Smooth muscle cell (in vitro differentiated cells): ENCODE measurements around the gene RASSF9. TPM values are rescaled to one million over a fixed set of nuclear protein-coding genes. Genes with fewer than 3 reads are reported as not detected.

Experiments
- DNase-seq: peaks from one replicate; lab custom pipeline; 2025; ENCODE audit not compliant: unreplicated experiment; lab: John Stamatoyannopoulos, UW
- H2AFZ ChIP-seq: fragments of 200-600 bp; sonication (generic); 2 replicates; pipeline ENCODE4 v1.6.0; 2016; ENCODE audit warnings: antibody characterized with exemption, low read depth, mild to moderate bottlenecking
- H3F3A ChIP-seq: fragments of 200-600 bp; sonication (generic); 2 replicates; pipeline ENCODE4 v1.6.0; 2017; ENCODE audit warnings: antibody characterized with exemption, low read depth
- H3K27ac ChIP-seq: fragments of 200-600 bp; sonication (generic); 2 replicates; pipeline ENCODE4 v1.5.1; 2016; ENCODE audit warnings: low read depth, mild to moderate bottlenecking
- H3K27me3 ChIP-seq: fragments of 200-600 bp; sonication (generic); 2 replicates; pipeline ENCODE4 v1.6.1; 2016; ENCODE audit warnings: low read depth, mild to moderate bottlenecking
- H3K36me3 ChIP-seq: fragments of 200-600 bp; sonication (generic); 2 replicates; pipeline ENCODE4 v1.5.1; 2016; ENCODE audit warnings: low read depth
- H3K4me1 ChIP-seq: fragments of 200-600 bp; sonication (generic); 2 replicates; pipeline ENCODE4 v1.5.1; 2016; ENCODE audit warnings: low read depth
- H3K4me2 ChIP-seq: fragments of 200-600 bp; sonication (generic); 2 replicates; pipeline ENCODE4 v1.6.0; 2016; ENCODE audit warnings: mild to moderate bottlenecking
- H3K4me3 ChIP-seq: fragments of 200-600 bp; sonication (generic); 2 replicates; pipeline ENCODE4 v1.5.1; 2016; ENCODE audit warnings: mild to moderate bottlenecking
- H3K79me2 ChIP-seq: fragments of 200-600 bp; sonication (generic); 2 replicates; pipeline ENCODE4 v1.6.0; 2016; ENCODE audit warnings: low read depth, mild to moderate bottlenecking
- H3K9ac ChIP-seq: fragments of 200-600 bp; sonication (generic); 2 replicates; pipeline ENCODE4 v1.6.0; 2016; ENCODE audit warnings: low read depth
- H3K9me3 ChIP-seq: fragments of 200-600 bp; sonication (generic); replicated peaks from 2 replicates; pipeline ENCODE4 v1.5.1; 2016; ENCODE audit warnings: low read depth
- H4K20me1 ChIP-seq: fragments of 200-600 bp; sonication (generic); 2 replicates; pipeline ENCODE4 v1.6.0; 2016; ENCODE audit warnings: low read depth
- CTCF ChIP-seq: fragments of 200-600 bp; sonication (generic); IDR thresholded peaks from 2 replicates; pipeline ENCODE4 v1.5.1; 2017; ENCODE audit warnings: borderline replicate concordance, mild to moderate bottlenecking, antibody characterized with exemption; ENCODE audit not compliant: insufficient read depth, poor library complexity, severe bottlenecking
- WGBS: methylation state at CpG from one replicate; pipeline ENCODE4 v1.1.7; 2016; ENCODE audit warnings: low lambda C conversion rate; 5-methylcytosine and 5-hydroxymethylcytosine counted together
- polyA plus RNA-seq: library from polyadenylated mRNA; unstranded; fragments of >200 nt; fragmentation: Nextera tagmentation; extraction: Ambion mirVana; gene quantifications from 2 replicates; pipeline ENCODE4 v1.2.1, GENCODE V29; 2016
- total RNA-seq: library from RNA; depleted of rRNA; stranded (reverse); fragments of >200 nt; gene quantifications from 2 replicates; pipeline ENCODE4 v1.2.3, GENCODE V29; 2014

RASSF9 gene
- total and polyA plus RNA-seq, 2 experiments from 2014 or later: 0.16 to 0.31 TPM

- no peak for TF ChIP-seq CTCF
- H3K9ac ChIP-seq: no peak overlapping the region
- no peaks in the 10 kb centered on the region for H3K27me3 ChIP-seq
- DNase-seq: no peak
- H3K4me3 ChIP-seq: no peak overlapping the region
- H3F3A ChIP-seq: no peaks in the 10 kb centered on the region
- H2AFZ ChIP-seq: no peak overlapping the region
- no peaks in the 10 kb centered on the region for H3K79me2 ChIP-seq
- no peaks in the 10 kb centered on the region for H3K4me1 ChIP-seq
- H3K36me3 ChIP-seq: no peaks in the 10 kb centered on the region
- H3K27ac ChIP-seq: no peak overlapping the region
- no peaks in the 10 kb centered on the region for H3K9me3 ChIP-seq
- no peak overlapping the region for H3K4me2 ChIP-seq
- H4K20me1 ChIP-seq: no peaks in the 10 kb centered on the region
Observed at GRCh38 chr12:85825746-85826145, 10.5 kb downstream of the RASSF9 start.

- Histone ChIP-seq H3K27ac (no peak overlapping the region), H3K79me2 (no peaks in the 10 kb centered on the region), H3K27me3 (no peaks in the 10 kb centered on the region), H3K4me1 (no peaks in the 10 kb centered on the region), H3F3A (no peaks in the 10 kb centered on the region), H3K9me3 (no peaks in the 10 kb centered on the region), H3K4me3 (no peak overlapping the region), H2AFZ (no peak overlapping the region), H3K36me3 (no peaks in the 10 kb centered on the region), H4K20me1 (no peaks in the 10 kb centered on the region), H3K9ac (no peak overlapping the region), H3K4me2 (no peak overlapping the region)
- no peak for DNase-seq
- WGBS: 75% methylated on average over 4 of the region's 4 CpGs
- no peak for TF ChIP-seq CTCF
Observed at GRCh38 chr12:85823436-85824180, 12.6 kb downstream of the RASSF9 start.

- 87% methylated on average over 5 of the region's 5 CpGs for WGBS
- Histone ChIP-seq H3K9ac (no peak overlapping the region), H3K27ac (no peak overlapping the region), H3K4me3 (no peak overlapping the region), H3K27me3 (no peaks in the 10 kb centered on the region), H3K9me3 (no peaks in the 10 kb centered on the region), H3K36me3 (no peaks in the 10 kb centered on the region), H3K79me2 (no peaks in the 10 kb centered on the region), H3K4me2 (no peak overlapping the region), H2AFZ (no peak overlapping the region), H3F3A (no peaks in the 10 kb centered on the region), H4K20me1 (no peaks in the 10 kb centered on the region), H3K4me1 (no peaks in the 10 kb centered on the region)
- no peak for DNase-seq
- no peak for TF ChIP-seq CTCF
Observed at GRCh38 chr12:85821759-85822158, 14.4 kb downstream of the RASSF9 start.

- no peak for TF ChIP-seq CTCF
- H3K27ac ChIP-seq: no peak overlapping the region
- H3K9ac ChIP-seq: no peak overlapping the region
- no peaks in the 10 kb centered on the region for H3K9me3 ChIP-seq
- H3K79me2 ChIP-seq: no peaks in the 10 kb centered on the region
- no peak overlapping the region for H2AFZ ChIP-seq
- H3F3A ChIP-seq: no peaks in the 10 kb centered on the region
- no peaks in the 10 kb centered on the region for H3K4me1 ChIP-seq
- H3K4me2 ChIP-seq: no peak overlapping the region
- H4K20me1 ChIP-seq: no peaks in the 10 kb centered on the region
- H3K4me3 ChIP-seq: no peak overlapping the region
- DNase-seq: no peak
- H3K27me3 ChIP-seq: no peaks in the 10 kb centered on the region
- H3K36me3 ChIP-seq: no peaks in the 10 kb centered on the region
Observed at GRCh38 chr12:85821206-85821605, 15.0 kb downstream of the RASSF9 start.
